ENCODE results near the gene YTHDF2.

GRCh38 chr1:28789816-28790215, 53.1 kb downstream of the YTHDF2 start:
- TF ChIP-seq CTCF (IDR thresholded peaks at IDR 0.05) (no peak), POLR2A (IDR thresholded peaks at IDR 0.05) (no peak)
